ENCODE results near the gene BCO1.

BCO1 gene

DNA sequence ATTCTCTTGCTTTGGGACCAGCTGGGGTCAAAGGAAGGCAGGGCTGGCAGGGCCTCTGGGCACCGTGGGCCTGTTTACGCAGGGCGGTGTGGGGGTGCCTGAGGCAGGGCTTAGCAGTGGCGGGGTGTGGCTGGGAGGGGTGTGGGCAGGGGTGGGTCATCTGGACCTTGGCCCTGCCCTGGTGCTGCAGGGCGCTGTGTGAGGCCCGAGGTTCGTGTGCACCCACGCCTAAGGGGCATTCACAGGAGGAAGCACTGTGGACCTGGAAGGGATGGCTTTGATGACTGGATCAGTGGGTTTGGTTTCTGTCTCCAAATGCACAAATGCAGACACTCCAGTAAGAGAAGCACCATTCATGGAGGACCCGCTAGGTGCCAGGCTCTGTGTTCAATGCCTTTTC lies 37.3 kb downstream of the BCO1 start:
- DNase-seq (ENCODE audit: low spot score) (no peak), FAIRE-seq (no peak)

DNA sequence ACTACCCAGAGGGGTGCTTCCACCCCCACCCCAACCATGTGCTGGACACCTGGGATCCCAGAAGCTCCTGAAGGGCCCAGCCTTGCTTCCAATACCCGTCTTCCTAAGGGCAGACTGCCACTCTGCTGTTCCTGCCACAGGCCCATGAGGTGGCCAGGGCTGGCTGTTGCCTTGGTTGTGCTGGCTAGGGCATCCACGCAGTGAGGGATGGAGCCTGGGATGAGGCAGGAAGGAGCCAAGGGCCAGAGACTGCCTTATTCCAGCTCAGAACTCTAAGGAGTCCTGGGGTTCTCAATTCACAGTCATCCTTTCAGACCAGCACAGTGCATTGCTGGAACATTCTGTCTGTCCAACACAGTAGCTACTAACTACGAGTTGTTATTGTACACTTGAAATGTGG lies 37.8 kb downstream of the BCO1 start:
- no peak for FAIRE-seq
- DNase-seq (ENCODE audit: low spot score): no peak

DNA sequence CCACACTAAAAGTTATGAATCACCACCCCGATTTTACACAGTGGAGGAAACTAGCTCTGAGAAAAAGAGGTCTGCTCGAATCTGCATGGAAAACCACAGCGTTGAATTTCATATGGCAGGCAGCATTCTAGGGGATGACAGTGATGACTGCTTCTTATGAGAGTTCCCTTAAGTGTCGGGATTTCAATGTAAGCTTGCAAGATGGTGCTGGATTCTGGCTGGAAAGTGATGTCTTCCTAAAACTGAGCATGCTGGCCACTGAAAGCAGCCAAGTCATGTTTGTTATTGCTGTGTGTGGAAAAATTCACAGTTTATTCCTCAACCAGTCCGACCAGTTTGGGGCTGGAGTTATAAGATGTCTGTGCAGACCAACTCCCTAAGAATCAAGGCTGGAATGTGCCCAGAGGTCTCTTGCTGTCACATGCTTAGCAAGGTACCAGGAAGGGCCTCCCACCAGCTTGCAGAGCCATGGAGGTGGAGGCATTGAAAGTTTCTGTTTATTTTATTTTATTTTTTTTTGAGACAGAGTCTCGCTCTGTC lies 39.1 kb downstream of the BCO1 start:
- DNase-seq (ENCODE audit: low spot score) (no peak), FAIRE-seq (no peak)

DNA sequence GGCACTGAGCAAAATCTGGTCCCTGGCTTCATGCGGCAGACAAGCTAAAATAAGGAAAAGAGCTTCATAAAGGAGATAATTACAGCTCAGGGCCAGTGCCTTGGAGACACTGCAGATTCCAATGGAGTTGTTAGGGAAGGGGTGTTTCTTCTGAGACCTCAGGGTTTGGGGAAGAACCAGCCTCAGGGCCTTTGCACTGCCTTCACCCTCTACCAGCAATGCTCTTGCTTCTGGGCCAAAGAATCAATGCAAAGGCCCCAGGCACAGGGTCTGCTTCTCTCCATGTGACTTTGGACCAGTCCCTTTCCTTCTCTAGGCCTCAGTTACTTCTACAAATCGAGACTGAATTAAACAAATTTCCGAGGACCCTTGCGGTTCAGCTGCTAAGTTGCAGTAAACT lies 40.0 kb downstream of the BCO1 start:
- DNase-seq (ENCODE audit: low spot score) (no peak), FAIRE-seq (no peak)

DNA sequence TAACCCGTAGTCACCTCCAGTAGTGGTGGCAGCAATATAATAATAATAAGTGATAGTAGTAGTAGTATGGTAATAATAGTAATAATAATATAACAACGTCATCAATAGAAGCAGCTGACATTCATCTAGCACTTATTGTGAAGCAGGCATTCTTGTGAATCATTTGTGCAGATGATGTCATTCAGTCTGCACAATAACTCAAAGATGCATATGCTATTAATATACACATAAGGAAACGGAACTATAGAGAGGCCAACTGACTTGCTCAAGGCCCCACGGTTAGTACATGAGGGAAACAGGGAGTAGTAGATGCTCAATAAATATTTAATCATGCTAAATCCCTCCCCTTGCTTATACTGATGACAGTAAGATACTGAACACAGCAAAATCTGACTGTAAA lies 40.9 kb downstream of the BCO1 start:
- FAIRE-seq (no peak), DNase-seq (ENCODE audit: low spot score) (no peak)

DNA sequence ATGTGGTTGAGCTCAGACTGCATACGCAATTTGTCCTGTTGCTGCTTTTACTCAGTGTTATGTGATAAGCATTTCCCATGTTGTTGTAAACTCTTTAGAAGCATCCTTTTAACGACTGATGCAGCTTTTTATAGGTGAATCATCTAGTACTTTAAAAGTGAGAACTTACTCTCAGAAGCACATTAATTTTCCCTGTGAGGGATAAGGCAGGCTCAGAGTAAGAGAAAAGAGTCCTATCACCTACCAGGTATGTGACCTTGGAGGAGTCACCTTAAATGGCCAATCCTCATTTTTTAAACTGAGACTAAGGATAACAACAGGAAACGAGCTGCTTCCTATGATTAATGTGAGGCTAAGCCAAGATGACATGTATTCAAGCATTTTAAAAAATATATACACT lies 41.9 kb downstream of the BCO1 start:
- no peak for FAIRE-seq
- DNase-seq (ENCODE audit: low spot score): no peak

DNA sequence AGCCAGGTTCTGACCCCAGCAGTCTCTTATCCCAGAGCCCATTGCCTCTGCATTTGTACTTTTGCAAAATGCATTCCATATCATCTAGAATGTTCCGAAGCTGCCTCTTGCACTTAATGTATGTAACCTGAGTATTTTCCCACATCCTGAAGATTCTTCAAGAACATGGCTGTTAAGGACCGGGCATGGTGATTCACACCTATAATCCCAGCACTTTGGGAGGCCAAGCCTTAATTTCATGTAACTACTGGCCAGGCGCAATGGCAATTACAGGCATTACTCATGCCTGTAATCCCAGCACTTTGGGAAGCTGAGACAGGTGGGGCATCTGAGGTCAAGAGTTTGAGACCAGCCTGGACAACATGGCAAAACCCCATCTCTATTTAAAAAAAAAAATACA lies 44.6 kb downstream of the BCO1 start:
- DNase-seq (ENCODE audit: low spot score): no peak
- FAIRE-seq: no peak

DNA sequence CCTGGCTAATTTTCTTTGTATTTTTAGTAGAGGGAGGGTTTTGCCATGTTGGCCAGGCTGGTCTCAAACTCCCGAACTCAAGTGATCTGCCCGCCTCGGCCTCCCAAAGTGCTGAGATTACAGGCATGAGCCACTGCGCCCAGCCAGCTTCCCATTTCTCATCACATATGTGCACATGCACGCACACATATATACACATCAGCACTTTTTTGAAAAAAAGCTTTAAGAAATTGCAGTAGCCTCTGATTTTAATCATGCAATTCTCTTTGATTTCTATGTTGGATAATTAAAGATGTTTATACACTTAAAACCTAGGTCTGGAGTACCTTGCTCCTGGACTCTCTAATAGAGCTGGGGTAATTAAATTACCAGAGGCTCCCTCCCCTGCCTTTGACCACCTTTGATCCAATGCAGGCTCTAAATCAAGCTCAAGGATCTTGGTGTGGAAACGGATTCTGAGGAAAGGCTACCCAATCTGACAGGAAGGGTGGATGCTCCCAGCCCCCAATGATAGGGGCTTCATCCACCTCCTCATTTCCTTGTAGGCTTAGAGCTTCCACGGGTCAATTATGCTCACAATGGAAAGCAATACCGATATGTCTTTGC lies 46.6 kb downstream of the BCO1 start:
- DNase-seq (ENCODE audit: low spot score) (no peak), FAIRE-seq (no peak)

DNA sequence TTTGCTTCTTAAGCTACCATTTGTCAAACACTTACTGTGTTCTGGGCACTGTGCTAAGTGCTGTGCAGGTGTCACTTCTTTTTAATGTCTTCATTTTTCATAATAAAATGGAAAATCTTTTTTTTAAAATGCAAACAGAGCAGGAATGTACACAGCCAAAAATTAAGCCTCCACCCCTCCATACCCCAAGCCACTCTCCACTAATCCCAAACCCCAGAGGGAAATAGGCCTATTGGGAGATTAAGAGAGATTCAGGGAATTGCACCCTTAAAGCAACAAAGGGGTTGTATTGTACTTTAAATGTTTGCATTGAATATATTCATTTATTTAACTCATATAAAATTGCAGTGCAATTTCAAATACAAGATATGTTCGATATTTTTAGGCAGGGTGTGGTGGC lies 47.7 kb downstream of the BCO1 start:
- FAIRE-seq (no peak), DNase-seq (ENCODE audit: low spot score) (no peak)

DNA sequence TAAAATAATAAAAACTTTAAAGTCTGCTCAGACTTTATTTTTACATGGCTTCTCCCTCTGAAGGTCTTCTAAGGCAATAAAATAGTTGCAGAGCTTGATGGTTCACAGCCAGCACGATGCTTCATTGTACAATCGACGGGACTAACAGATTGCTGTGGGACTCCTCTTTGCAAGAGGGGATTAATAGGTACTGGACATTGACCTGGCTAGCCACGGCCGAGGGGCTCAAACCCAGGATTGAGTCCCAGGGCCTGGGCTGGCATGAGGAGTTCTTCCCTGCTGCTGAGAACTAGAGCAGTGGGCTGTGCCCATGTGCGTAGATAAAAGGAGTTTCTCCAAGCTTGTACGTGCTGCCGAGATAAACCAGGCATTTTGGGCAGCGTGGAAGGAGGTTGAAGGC lies 52.6 kb downstream of the BCO1 start:
- FAIRE-seq (no peak), DNase-seq (ENCODE audit: low spot score) (no peak)

DNA sequence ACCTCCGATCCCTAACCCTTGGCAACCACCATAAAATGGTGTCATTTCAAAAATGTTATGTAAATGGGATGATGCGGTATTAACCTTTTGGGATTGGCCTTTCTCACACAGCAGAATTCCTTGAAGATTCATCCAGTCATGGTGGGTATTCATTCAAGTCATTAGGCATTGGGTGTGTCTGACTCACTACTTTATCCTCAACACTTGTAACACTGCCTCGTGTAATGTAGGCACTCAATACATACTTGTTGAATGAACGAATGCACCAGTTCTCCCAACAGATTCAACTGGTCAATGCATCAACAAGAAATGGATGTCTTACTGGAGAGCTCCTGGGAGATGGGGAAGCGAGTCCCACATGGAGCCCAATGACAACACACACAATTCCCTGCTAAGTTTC lies 54.4 kb downstream of the BCO1 start:
- FAIRE-seq (no peak), DNase-seq (ENCODE audit: low spot score) (no peak)

DNA sequence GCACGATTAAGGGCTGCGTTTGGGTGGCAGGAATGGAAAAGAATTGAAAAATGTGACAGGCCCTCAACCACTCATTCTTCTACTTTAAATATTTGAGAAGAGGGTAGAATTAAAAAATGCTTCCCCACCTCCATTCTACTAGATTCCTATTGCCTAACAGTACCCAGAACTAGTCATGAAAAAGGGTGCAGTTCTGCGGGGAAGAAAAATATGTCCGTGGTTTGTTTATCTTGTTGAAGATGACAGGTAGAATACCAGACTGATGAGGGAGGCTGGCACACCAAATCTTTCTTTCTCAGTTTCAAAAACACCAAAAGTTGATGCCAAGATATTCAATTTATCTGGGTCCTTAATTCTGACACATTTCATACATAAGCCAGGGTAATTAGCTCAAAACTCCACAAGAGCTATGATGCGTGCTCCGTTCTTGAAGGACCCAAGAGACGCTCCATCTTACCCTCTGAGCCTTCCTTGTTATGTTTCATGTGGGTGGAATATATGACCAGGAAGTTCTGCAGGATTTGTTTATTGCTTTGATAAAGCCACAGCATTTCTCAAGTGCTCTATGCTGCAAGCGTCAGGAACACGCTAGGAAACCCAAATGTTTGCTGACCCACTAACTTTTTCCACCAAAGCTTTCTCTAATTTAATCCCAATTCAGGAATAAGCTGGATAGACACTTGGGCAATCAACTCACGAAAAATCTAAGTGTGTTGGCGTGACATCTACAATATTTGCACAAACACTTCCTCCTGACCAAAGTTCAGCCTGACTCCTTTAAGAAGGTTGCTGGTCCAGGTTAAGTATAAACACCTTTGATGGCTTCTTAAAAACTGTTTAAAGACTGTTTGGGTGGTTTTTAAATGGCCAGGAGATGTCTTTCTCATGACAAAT lies 55.7 kb downstream of the BCO1 start:
- DNase-seq (ENCODE audit: low spot score) (no peak), FAIRE-seq (no peak)

DNA sequence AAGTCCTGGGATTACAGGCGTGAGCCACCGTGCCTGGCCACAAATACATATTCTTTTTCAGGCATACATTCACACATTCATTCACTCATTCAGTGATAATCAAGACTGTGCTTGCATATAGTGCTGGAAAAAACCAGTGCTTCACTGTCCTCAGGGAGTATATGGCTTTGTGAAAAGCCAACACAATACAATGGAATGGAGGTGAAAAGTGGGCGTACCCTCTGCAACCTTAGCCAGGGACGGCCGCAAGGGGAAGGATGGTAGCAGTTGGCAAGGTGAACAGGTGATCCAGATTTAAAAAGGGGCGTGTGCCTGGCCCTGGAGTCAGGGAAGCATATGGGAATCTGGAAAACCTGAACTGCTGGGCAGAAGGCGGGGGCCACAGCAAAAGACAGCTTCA lies 58.1 kb downstream of the BCO1 start:
- no peak for FAIRE-seq

DNA sequence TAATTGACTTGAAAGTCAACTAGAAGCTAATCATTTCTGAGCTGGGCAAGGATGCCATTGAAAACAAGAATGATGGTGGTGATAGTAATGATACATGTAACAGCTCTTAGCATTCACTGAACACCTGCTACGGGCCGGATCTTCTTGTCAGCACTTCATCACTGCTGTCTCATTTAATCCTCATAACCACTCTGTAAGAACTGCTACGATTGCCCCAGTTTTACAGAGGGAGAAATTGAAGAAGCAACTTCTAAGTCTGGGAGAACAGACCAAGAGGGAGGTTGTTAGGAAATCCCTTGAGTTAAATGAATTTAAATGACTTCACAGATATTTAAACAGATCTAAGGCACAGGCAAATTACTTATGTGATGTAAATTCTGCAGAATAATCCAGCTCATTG lies 69.3 kb downstream of the BCO1 start:
- FAIRE-seq (no peak), DNase-seq (ENCODE audit: low spot score) (no peak)

More for the DNA sequence above, 58.1 kb downstream of the BCO1 start:
- no peak for DNase-seq (ENCODE audit: low spot score)

DNA sequence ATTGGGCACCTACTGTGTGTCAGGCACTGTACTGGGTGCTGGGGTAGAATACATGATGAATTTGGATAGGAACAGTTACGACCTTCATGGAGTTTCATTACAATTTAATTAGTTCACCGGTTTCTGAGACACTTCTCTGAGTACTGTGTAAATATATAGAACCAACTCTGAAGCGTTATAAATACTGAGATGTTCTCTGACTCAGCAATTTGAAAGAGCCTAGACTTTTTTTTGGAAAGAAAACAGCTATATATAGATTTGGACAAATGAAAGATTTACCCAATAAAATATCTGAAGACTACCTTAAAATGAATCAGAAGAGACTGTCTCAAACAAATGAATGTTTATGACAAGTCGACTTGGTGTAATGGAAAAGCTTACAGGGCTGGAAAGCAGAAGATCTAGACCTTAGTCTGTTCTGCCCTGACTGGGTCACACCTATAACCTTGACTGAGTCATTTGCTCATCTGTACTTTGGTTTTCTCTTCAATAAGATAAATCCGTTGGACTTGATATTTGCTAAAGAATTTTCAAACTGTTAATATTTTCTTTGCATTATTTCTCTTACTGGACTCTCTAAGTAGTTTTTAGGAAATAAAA lies 71.7 kb downstream of the BCO1 start:
- FAIRE-seq: no peak
- no peak for DNase-seq (ENCODE audit: low spot score)

DNA sequence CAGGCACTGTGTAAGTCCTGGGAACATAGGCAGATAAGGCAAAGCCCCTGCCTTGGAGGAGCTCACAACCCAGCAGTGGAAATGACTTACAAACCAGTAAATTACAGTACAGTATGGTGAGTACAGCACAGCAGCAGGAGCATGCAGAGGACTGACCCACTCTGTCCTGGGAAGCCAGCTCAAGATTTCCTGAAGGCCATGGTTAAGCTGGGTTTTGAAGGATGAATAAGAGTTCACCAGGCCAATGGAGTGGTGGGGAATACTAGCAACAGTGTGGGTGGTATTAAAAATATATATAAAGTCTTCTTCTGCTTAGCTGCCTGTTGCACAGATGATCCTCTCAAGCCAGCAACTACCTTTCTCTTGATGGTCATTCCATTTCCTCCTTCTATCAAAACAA lies 73.3 kb downstream of the BCO1 start:
- no peak for FAIRE-seq
- DNase-seq (ENCODE audit: low spot score): no peak

DNA sequence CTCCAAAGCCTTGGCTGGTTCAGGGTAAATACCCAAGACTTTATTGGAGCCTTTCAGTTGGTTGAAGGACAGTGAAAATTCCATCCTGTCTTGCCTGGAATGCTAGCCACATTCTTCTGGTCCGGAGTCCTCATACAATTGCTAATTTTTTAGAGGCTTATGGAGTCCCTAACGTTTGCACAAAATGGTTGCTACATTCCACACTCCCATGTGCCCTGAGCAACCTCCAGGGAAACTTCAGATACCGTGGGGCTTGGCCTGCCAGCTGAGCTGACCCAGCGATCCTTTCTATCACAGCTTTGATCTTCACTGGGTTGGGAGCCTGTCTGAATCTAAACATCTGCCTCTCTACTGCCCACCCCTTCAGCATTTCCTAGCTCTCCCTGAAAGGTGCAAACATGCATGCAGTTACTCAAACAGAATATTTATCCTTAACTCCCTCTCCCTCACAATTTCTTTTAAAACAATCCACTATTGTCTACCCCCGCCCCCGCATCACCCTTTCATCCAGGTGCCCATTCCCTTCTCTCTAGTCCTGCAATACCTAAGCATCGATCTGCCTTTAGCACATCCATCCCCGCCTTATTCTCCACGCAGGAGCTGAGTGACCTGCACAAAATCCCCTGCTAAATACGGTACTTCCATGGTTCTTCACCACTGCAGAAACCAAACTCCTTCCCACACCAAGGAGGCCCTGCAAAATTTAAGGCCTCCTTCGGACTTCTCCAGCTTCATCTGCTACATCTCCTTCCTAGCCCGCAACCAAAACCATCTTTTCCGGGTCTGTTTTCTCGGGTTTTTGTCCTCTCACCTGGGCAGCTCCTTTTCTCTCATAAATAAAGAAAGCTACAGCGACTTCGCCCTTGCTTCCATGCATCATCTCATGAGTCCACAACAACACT lies 75.5 kb downstream of the BCO1 start:
- no peak for DNase-seq (ENCODE audit: low spot score)
- FAIRE-seq: no peak

DNA sequence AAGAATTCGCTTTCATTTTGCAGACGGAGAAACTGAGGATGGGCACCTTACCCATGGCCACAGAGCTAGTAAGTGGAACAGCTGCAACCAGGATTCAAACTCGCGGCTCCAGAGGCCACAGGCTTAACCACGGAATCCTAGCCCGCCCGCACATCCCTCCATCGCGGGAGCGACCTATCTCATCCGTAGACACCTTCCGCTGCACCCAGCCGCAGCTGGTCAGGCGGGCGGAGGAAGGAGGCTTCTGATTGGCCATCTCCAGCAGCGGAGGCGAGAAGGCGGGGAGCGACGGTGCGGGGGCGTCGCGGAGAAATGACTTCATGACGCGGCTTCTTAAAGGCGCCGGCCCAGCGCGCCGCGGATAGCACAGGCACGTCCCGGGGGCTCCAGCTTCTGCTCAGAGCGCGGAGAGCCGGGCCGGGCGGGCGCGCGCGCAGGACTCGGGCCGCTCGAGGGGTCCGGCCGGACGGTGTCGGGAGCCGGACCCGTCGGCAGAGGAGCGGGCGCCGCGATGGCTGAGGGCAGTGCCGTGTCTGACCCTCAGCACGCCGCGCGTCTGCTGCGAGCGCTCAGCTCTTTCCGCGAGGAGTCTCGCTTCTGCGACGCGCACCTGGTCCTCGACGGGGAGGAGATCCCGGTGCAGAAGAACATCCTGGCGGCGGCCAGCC lies 76.2 kb downstream of the BCO1 start, which contains the start of gene GAN:
GAN (plus strand) TSS at position 360 of the 668 bp plus-strand sequence; CDS start at position 512, 152 bp downstream.
- DNase-seq (ENCODE audit: low spot score) (peak; percentile 89), FAIRE-seq (peak; percentile 70)

DNA sequence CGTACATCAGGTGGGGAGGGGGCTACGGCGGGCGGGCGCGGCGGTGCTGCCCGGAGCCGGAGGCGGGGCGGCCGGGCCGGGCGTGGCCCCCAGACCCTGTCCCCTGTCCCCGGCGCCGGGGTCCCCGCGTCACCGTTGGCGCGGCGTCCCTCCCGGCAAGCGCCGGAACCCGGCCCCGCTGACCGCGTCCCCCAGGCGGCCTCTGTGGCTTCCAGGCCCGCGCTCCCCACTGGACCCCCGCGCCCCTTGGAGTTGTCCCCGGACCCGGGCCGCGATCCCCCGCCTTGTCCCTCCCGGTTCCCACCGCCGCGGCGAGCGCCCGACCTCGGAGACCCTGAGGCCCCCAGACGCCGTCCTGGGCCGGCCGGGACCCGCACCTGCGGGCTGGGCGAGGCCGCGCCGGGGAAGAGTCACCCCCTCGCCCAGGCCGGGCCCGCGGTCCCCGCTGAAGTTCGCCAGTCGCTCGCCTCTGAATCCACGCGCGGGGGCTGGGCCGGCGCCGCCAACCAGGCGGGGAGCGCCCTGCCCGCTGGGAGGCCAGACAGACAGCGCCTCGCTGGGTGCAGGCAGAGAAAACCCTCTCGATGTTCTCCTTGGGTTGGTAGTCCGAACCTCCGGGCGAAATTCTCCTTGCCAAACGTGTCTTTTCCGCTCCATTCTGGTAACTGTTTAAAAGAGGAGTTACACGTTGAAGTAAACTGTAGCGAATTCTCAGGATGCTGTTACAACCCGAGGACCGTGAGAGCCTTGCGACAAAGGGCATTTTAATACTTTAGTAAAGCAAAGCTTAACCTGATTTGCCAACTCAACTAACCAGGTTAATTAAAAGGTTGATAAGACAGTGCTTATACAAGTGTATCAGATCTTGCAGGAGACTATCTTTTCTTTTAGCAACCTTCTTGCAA lies 77.0 kb downstream of the BCO1 start:
- DNase-seq (ENCODE audit: low spot score): no peak
- no peak for FAIRE-seq

DNA sequence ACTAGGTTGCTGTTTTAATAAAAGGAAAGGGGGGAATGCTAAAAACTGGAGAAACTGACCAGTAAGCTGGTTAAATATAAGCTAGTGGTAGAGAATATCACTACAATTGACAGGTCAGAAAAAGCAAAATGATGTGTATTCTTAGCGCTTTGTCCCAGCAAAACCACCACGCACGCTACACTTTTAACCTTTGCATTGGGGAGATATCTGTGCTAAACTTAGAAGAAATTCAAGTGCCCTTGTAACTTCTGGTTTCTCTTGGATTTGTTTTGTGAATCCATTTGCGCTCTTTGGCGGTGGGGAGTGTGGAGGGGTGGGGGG lies 77.6 kb downstream of the BCO1 start:
- FAIRE-seq: no peak
- DNase-seq (ENCODE audit: low spot score): no peak
